COLO829 (cell line): ENCODE data around the gene FOSL2.
"Not testable (repeated sequence)": the region's sequence is repeated elsewhere in the genome, so short reads cannot be mapped to it uniquely, and the experiment has no call there.

Experiments
- DNase-seq: peaks from one replicate; pipeline ENCODE4 v3.0.0; 2012; ENCODE audit warnings: low spot score

Gene FOSL2

GRCh38 chr2:28357948-28358667 is 34.5 kb upstream of the FOSL2 start:
- no peak for DNase-seq

- DNase-seq, result no peak
Observed at GRCh38 chr2:28358668-28359201, 33.9 kb upstream of the FOSL2 start.

GRCh38 chr2:28359222-28360057 is 33.2 kb upstream of the FOSL2 start:
- no peak for DNase-seq

GRCh38 chr2:28360058-28360717 is 32.5 kb upstream of the FOSL2 start:
- no peak for DNase-seq

- no peak for DNase-seq
Observed at GRCh38 chr2:28360718-28361293, 31.9 kb upstream of the FOSL2 start.

- no peak for DNase-seq
Observed at GRCh38 chr2:28361991-28362710, 30.5 kb upstream of the FOSL2 start.

- DNase-seq, result no peak
Observed at GRCh38 chr2:28362991-28363521, 29.6 kb upstream of the FOSL2 start.

- DNase-seq, result no peak
Observed at GRCh38 chr2:28363686-28364280, 28.9 kb upstream of the FOSL2 start.

- DNase-seq, result no peak
Observed at GRCh38 chr2:28364610-28365009, 28.0 kb upstream of the FOSL2 start.

- DNase-seq, result no peak
Observed at GRCh38 chr2:28365158-28365557, 27.5 kb upstream of the FOSL2 start.

- DNase-seq, result no peak
Observed at GRCh38 chr2:28366149-28366495, 26.5 kb upstream of the FOSL2 start.

GRCh38 chr2:28366496-28367282 is 26.0 kb upstream of the FOSL2 start:
- no peak for DNase-seq

- DNase-seq, result no peak
Observed at GRCh38 chr2:28367667-28368356, 24.8 kb upstream of the FOSL2 start.

- no peak for DNase-seq
Observed at GRCh38 chr2:28368357-28368798, 24.3 kb upstream of the FOSL2 start.

- no peak for DNase-seq
Observed at GRCh38 chr2:28369358-28369757, 23.3 kb upstream of the FOSL2 start.

GRCh38 chr2:28370354-28370753 is 22.3 kb upstream of the FOSL2 start:
- no peak for DNase-seq

GRCh38 chr2:28371728-28372127 is 20.9 kb upstream of the FOSL2 start:
- DNase-seq, result not testable (repeated sequence)

GRCh38 chr2:28373854-28374253 is 18.8 kb upstream of the FOSL2 start:
- DNase-seq, result no peak

GRCh38 chr2:28374331-28374730 is 18.3 kb upstream of the FOSL2 start:
- DNase-seq, result no peak

GRCh38 chr2:28375236-28375635 is 17.4 kb upstream of the FOSL2 start:
- no peak for DNase-seq
